ENCODE data around the gene IPO5.

GRCh38 chr13:98019186-98019585, 65.7 kb downstream of the IPO5 start:
- TF ChIP-seq EZH2 (IDR thresholded peaks at IDR 0.05; ENCODE audit: borderline replicate concordance, low read length) (no peak), CTCF (IDR thresholded peaks at IDR 0.05; ENCODE audit: low read length) (no peak)
